BLaER1 treated with 17β-estradiol and CSF1 and Interleukin-3, amounts not matched to agents 10 nM and 100 nM (cell line): ENCODE measurements around the gene AGR2.

Experiments used
- H3K27ac ChIP-seq, 11 experiments: shearing (Covaris generic); formaldehyde crosslinking; 2 replicates each; pipeline ENCODE4 v1.8.1; 2022
- H3K27me3 ChIP-seq, 11 experiments: shearing (Covaris generic); formaldehyde crosslinking; 2 replicates each; pipeline ENCODE4 v1.8.1; 2022
- H3K36me3 ChIP-seq, 11 experiments: shearing (Covaris generic); formaldehyde crosslinking; 2 replicates each; pipeline ENCODE4 v1.8.1; 2022
- H3K4me1 ChIP-seq, 10 experiments: shearing (Covaris generic); formaldehyde crosslinking; 2 replicates each; pipeline ENCODE4 v1.8.1; 2022
- H3K4me2 ChIP-seq, 11 experiments: shearing (Covaris generic); formaldehyde crosslinking; 2 replicates each; pipeline ENCODE4 v1.8.1; 2022
- H3K4me3 ChIP-seq, 10 experiments: shearing (Covaris generic); formaldehyde crosslinking; 2 replicates each; pipeline ENCODE4 v1.8.1; 2022
- H3K9ac ChIP-seq, 11 experiments: shearing (Covaris generic); formaldehyde crosslinking; 2 replicates each; pipeline ENCODE4 v1.8.1; 2022
- H3K9me3 ChIP-seq, 11 experiments: shearing (Covaris generic); formaldehyde crosslinking; replicated peaks in 1 of 11; 2 replicates each; pipeline ENCODE4 v1.8.1; 2022
- H4K20me1 ChIP-seq, 11 experiments: shearing (Covaris generic); formaldehyde crosslinking; 2 replicates each; pipeline ENCODE4 v1.8.1; 2022
- Cebpa-rat ChIP-seq, 11 experiments: shearing (Covaris generic); IDR thresholded peaks; 2 replicates each; pipeline ENCODE4 v1.8.1; 2022

Gene AGR2

GRCh38 chr7:16758631-16759611 is 45.9 kb downstream of the AGR2 start:
- H3K4me3 ChIP-seq: peak overlapping the region in 7 of 10 experiments; percentile 16 to 49 (median 29); a peak in 11 of 20 replicates
- H3K27ac ChIP-seq: peak overlapping the region in 8 of 11 experiments; percentile 59 to 83 (median 73); a peak in 16 of 22 replicates
- H4K20me1 ChIP-seq: peaks cover 0 to 12% (median 0%) of the 10 kb centered on the region in 11 experiments; a peak in 4 of 22 replicates
- peaks cover 16 to 42% (median 33%) of the 10 kb centered on the region in 11 experiments; a peak in 21 of 22 replicates for H3K9me3 ChIP-seq
- no peak for TF ChIP-seq Cebpa-rat (IDR thresholded peaks at IDR 0.05)
- H3K9ac ChIP-seq: peak overlapping the region in 7 of 11 experiments; percentile 15 to 63 (median 47); a peak in 10 of 22 replicates
- H3K4me1 ChIP-seq: peaks cover 13 to 67% (median 57%) of the 10 kb centered on the region in 10 experiments
- peaks cover 0 to 10% (median 0%) of the 10 kb centered on the region in 11 experiments; a peak in 2 of 22 replicates for H3K27me3 ChIP-seq
- H3K4me2 ChIP-seq: peak overlapping the region; percentile 5 to 82 (median 70); a peak in 20 of 22 replicates
- peaks cover 0 to 39% (median 22%) of the 10 kb centered on the region in 11 experiments; a peak in 14 of 22 replicates for H3K36me3 ChIP-seq

DNA sequence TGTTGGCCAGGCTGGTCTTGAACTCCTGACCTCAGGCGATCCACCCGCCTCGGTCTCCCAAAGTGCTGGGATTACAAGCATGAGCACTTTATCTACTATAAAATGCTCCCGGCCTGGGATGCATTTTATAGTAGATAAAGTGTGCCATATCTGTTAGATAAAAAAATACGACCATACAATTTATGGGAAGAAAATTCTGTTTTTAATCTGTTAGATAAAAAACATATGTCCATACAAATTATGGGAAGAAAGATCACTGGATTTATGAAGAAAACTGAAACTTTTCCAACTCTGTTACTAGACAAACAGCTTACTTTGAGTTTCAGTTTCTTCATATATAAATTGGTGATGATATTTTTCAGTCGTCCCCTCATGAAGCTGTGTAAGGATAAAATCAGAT is 46.8 kb downstream of the AGR2 start:
- peaks cover 0 to 30% (median 14%) of the 10 kb centered on the region in 11 experiments; a peak in 14 of 22 replicates for H3K36me3 ChIP-seq
- no peak for TF ChIP-seq Cebpa-rat (IDR thresholded peaks at IDR 0.05)
- H4K20me1 ChIP-seq: peaks cover 0 to 14% (median 0%) of the 10 kb centered on the region in 11 experiments; a peak in 4 of 22 replicates
- H3K27me3 ChIP-seq: peaks cover 0 to 11% (median 0%) of the 10 kb centered on the region in 11 experiments; a peak in 2 of 22 replicates
- H3K9ac ChIP-seq: no peak overlapping the region
- H3K4me1 ChIP-seq: peaks cover 13 to 69% (median 57%) of the 10 kb centered on the region in 10 experiments
- H3K27ac ChIP-seq: peak overlapping the region in 6 of 11 experiments; percentile 66 to 83 (median 76); a peak in 10 of 22 replicates
- H3K9me3 ChIP-seq: peaks cover 8 to 33% (median 24%) of the 10 kb centered on the region in 11 experiments; a peak in 21 of 22 replicates
- H3K4me2 ChIP-seq: peak overlapping the region in 8 of 11 experiments; percentile 9 to 82 (median 78); a peak in 15 of 22 replicates
- H3K4me3 ChIP-seq: no peak overlapping the region

DNA sequence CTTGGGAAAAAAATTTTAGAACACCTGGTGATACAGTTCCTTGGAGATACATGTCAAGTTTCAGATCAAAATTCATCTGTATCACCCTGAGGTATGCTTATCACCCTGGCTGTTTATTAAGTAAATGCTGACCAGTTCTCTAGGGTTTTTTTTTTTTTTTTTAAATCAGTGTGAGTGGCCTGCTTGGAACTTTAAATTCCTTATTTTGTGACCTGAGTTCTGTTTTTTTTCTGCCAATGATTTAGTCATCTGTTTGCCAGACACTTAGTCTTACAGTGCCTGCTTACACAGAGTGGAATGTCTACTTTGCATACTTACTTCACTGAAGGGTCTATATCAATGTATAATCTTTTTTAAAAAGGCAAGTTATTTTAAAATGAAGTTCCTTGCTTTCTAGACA is 49.4 kb downstream of the AGR2 start:
- peaks cover 0 to 14% (median 0%) of the 10 kb centered on the region in 11 experiments; a peak in 4 of 22 replicates for H4K20me1 ChIP-seq
- H3K9ac ChIP-seq: peak overlapping the region in 5 of 11 experiments; percentile 77 to 84 (median 81); a peak in 5 of 22 replicates
- H3K9me3 ChIP-seq: peaks cover 0 to 15% (median 8%) of the 10 kb centered on the region in 11 experiments; a peak in 13 of 22 replicates
- H3K27me3 ChIP-seq: peaks cover 0 to 11% (median 0%) of the 10 kb centered on the region in 11 experiments; a peak in 2 of 22 replicates
- H3K27ac ChIP-seq: 0 out of 22 replicates have a peak overlapping the region, but pooled peaks of 1 of the 11 experiments have one; percentile 78
- peaks cover 13 to 64% (median 57%) of the 10 kb centered on the region in 10 experiments for H3K4me1 ChIP-seq
- H3K4me3 ChIP-seq: peak overlapping the region in 6 of 10 experiments; percentile 84 to 92 (median 86); a peak in 11 of 20 replicates
- TF ChIP-seq Cebpa-rat (IDR thresholded peaks at IDR 0.05): no peak
- H3K36me3 ChIP-seq: peaks cover 0 to 8% (median 0%) of the 10 kb centered on the region in 11 experiments; a peak in 3 of 22 replicates
- peak overlapping the region; percentile 77 to 99 (median 92) for H3K4me2 ChIP-seq

- H3K9me3 ChIP-seq: peaks cover 0 to 11% (median 4%) of the 10 kb centered on the region in 11 experiments; a peak in 12 of 22 replicates
- peaks cover 0 to 14% (median 0%) of the 10 kb centered on the region in 11 experiments; a peak in 4 of 22 replicates for H4K20me1 ChIP-seq
- peak overlapping the region in 8 of 11 experiments; percentile 54 to 78 (median 72); a peak in 15 of 22 replicates for H3K27ac ChIP-seq
- H3K36me3 ChIP-seq: peaks cover 0 to 3% (median 0%) of the 10 kb centered on the region in 11 experiments; a peak in 2 of 22 replicates
- peaks cover 0 to 11% (median 0%) of the 10 kb centered on the region in 11 experiments; a peak in 2 of 22 replicates for H3K27me3 ChIP-seq
- peak overlapping the region; percentile 68 to 92 (median 85); a peak in 19 of 20 replicates for H3K4me3 ChIP-seq
- H3K4me2 ChIP-seq: peak overlapping the region; percentile 77 to 99 (median 92)
- H3K4me1 ChIP-seq: peaks cover 13 to 59% (median 52%) of the 10 kb centered on the region in 10 experiments
- peak overlapping the region in 9 of 11 experiments; percentile 74 to 84 (median 80); a peak in 17 of 22 replicates for H3K9ac ChIP-seq
- TF ChIP-seq Cebpa-rat (IDR thresholded peaks at IDR 0.05): no peak
Measured at GRCh38 chr7:16754856-16755317, 49.9 kb downstream of the AGR2 start.

DNA sequence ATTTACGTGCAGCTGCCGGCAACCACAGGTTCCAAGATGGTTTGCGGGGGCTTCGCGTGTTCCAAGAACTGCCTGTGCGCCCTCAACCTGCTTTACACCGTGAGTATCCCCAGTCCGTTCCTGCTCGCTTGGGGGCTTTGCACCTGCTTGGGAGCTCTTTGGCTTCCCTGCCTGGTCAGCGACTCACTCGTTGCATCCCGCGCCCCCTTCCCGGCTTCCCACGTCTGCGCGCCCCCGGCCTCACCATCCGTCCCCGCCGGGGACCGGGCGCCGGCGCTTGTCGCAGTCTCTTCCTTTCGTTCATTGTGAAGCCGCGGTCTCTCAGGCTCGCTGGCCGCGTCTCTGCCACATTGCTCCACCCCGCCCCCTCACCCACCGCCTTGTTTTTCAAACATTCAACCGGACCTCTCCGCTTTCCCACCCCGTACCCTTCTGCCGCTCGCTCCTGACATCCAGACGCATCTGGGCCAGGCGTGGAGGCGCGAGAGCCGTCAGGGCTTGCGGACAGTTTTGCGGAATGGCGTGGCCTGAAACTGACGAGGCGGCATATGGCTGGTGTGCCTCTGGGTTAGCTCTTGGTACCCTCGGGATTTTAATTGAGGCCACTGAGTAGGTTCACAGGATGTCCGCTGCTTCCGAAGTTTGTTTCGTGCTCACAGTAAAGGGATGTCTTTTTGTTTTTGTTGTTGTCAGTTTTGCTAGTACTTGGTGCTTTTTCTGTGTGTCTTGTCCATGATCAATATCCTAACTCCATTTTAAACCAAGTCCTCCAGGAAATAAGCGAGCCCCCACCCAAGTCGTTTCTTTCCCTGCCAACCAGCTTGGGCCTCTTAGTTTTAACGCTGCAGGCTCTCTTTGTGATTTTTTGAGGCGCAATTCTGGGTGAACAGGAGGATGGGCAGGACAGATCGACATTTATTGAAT is 50.6 kb downstream of the AGR2 start:
- Histone ChIP-seq H3K27ac (peak overlapping the region in 9 of 11 experiments; percentile 32 to 78 (median 71); a peak in 19 of 22 replicates), H3K9ac (peak overlapping the region; percentile 57 to 84 (median 77)), H4K20me1 (peaks cover 0 to 14% (median 0%) of the 10 kb centered on the region in 11 experiments; a peak in 4 of 22 replicates), H3K4me1 (peaks cover 13 to 52% (median 45%) of the 10 kb centered on the region in 10 experiments), H3K27me3 (peaks cover 0 to 11% (median 0%) of the 10 kb centered on the region in 11 experiments; a peak in 2 of 22 replicates), H3K4me2 (peak overlapping the region; percentile 77 to 99 (median 92)), H3K9me3 (peaks cover 0 to 4% (median under 1%) of the 10 kb centered on the region in 11 experiments; a peak in 10 of 22 replicates), H3K4me3 (peak overlapping the region; percentile 68 to 92 (median 85)), H3K36me3 (no peaks in the 10 kb centered on the region)
- no peak for TF ChIP-seq Cebpa-rat (IDR thresholded peaks at IDR 0.05)

- Histone ChIP-seq H3K4me1 (peaks cover 13 to 44% (median 37%) of the 10 kb centered on the region in 10 experiments), H3K27ac (peak within 1 kb of the TSS in 9 of 11 experiments; percentile 32 to 78 (median 71); a peak in 19 of 22 replicates), H3K4me2 (peak within 1 kb of the TSS; percentile 77 to 99 (median 92)), H4K20me1 (peaks cover 0 to 14% (median 0%) of the 10 kb centered on the region in 11 experiments; a peak in 4 of 22 replicates), H3K4me3 (peak within 1 kb of the TSS; percentile 68 to 92 (median 85)), H3K9me3 (no peaks in the 10 kb centered on the region), H3K36me3 (no peaks in the 10 kb centered on the region), H3K27me3 (peaks cover 0 to 11% (median 0%) of the 10 kb centered on the region in 11 experiments; a peak in 2 of 22 replicates), H3K9ac (peak within 1 kb of the TSS; percentile 57 to 84 (median 77))
- no peak for TF ChIP-seq Cebpa-rat (IDR thresholded peaks at IDR 0.05)
Measured at GRCh38 chr7:16753102-16753931, 51.5 kb downstream of the AGR2 start, which contains the start of gene TSPAN13. Gene TSPAN13, plus strand, starts transcription at chr7:16753755. Its CDS starts 213 bp downstream, at chr7:16753968.
